ENCODE results near the gene DOCK7. TPM values are rescaled to one million over a fixed set of nuclear protein-coding genes. Genes with fewer than 3 reads are reported as not detected.

DOCK7 gene
- total and polyA plus RNA-seq, 2 of the 8 experiments (the other 6 are each of a cell fraction or from before 2014, with no cell fraction given), result 10.2 to 33.7 TPM

DNA sequence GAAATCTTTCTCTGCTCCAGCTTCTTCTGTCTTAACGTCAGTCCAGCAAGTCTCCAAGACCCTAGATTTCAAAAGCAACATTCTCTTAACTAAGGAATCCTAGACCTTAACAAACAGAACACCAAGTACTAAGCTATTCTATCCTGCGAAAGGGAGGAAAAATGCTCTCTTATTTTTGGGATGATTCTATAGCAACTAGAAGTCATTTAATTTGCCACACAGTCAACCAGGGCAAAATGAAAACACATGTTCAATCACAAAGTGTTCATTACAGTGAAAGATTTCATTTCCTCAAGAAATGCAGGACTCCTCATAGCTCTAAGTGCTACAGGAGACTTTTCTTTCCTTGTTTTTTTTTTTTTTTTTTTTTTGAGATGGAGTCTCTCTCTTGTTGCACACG, 36.2 kb upstream of the DOCK7 start:
- Histone ChIP-seq H2BK15ac (ENCODE audit: low read length) (no peak overlapping the region), H3K27me3 (replicated peaks in 1 of 4; ENCODE audit: control insufficient read depth in 3 of 4, extremely low read depth in 1 of 4, insufficient read depth in 3 of 4, low read length in 3 of 4) (no peaks in the 10 kb centered on the region), H4K20me1 (replicated peaks in 1 of 2; ENCODE audit: control insufficient read depth in 1 of 2, insufficient read depth in 2 of 2, low read length in 2 of 2) (no peaks in the 10 kb centered on the region), H3K27ac (ENCODE audit: low read depth, low read length) (no peak overlapping the region), H2AK5ac (ENCODE audit: low read depth, low read length) (no peak overlapping the region), H3K9ac (replicated peaks in 1 of 4; ENCODE audit: extremely low read depth in 1 of 4, low read depth in 3 of 4, low read length in 3 of 4) (no peak overlapping the region), H4K5ac (ENCODE audit: insufficient read length, low read depth, low read length) (no peak overlapping the region), H3K9me3 (ENCODE audit: insufficient read depth in 2 of 2, low read depth in 1 of 2, low read length in 1 of 2) (no peaks in the 10 kb centered on the region), H4K8ac (ENCODE audit: extremely low read depth, insufficient read depth, low read length) (no peak overlapping the region), H3K56ac (replicated peaks; ENCODE audit: insufficient read length, low read depth, low read length) (no peak overlapping the region), H2BK120ac (replicated peaks; ENCODE audit: low read depth, low read length) (no peak overlapping the region), H3K18ac (ENCODE audit: extremely low read depth, low read length) (no peak overlapping the region), H3K23ac (ENCODE audit: insufficient read length) (no peak overlapping the region), H4K91ac (replicated peaks; ENCODE audit: insufficient read length, low read length) (no peak overlapping the region), H3K36me3 (ENCODE audit: control insufficient read depth in 2 of 4, insufficient read depth in 4 of 4, low read length in 3 of 4) (no peaks in the 10 kb centered on the region), H2BK12ac (ENCODE audit: low read depth, low read length) (no peak overlapping the region), H3K4ac (replicated peaks; ENCODE audit: insufficient read length, low read depth, low read length) (no peak overlapping the region), H2AFZ (ENCODE audit: low read length) (no peak overlapping the region), H3K14ac (ENCODE audit: insufficient read length) (no peak overlapping the region), H3K79me2 (ENCODE audit: control insufficient read depth in 1 of 2, insufficient read depth in 2 of 2, low read length in 2 of 2) (no peaks in the 10 kb centered on the region), H2BK20ac (ENCODE audit: low read length) (no peak overlapping the region), H3K4me1 (replicated peaks in 1 of 4; ENCODE audit: control insufficient read depth in 3 of 4, insufficient read depth in 4 of 4, low read length in 3 of 4) (peaks cover 0 to 9% (median 0%) of the 10 kb centered on the region in 4 experiments; a peak in 1 of 7 replicates), H3K4me2 (ENCODE audit: insufficient read depth in 1 of 2, low read depth in 2 of 2, low read length in 2 of 2) (no peak overlapping the region), H3K23me2 (ENCODE audit: low read depth, low read length) (no peaks in the 10 kb centered on the region), H3K4me3 (ENCODE audit: extremely low read depth in 1 of 4, insufficient read depth in 2 of 4, low read depth in 3 of 4, low read length in 4 of 4) (no peak overlapping the region), H2BK5ac (ENCODE audit: low read depth, low read length) (no peak overlapping the region), H3K79me1 (ENCODE audit: low read depth, low read length) (no peaks in the 10 kb centered on the region)
- POLR2A ChIA-PET (ENCODE audit: partially characterized antibody), result interaction anchor here (1.0 kb wide), 1 partner anchor 173 kb away, joined by 3 read pairs; no protein-coding TSS in a partner anchor
- CTCF ChIA-PET (ENCODE audit: partially characterized antibody), result interaction anchor here (1.4 to 1.7 kb wide), 2 partner anchors 26 to 194 kb away, joined by 3 to 8 read pairs; no protein-coding TSS in a partner anchor
- WGBS, 2 experiments (ENCODE audit: extremely low coverage in 1 of 2, insufficient coverage in 1 of 2, insufficient read length in 1 of 2, insufficient replicate concordance in 2 of 2, low coverage in 1 of 2, low lambda C conversion rate in 2 of 2, missing lambda C conversion rate in 1 of 2), result 91% methylated on average over 3 of the region's 3 CpGs; no CpG with 5 or more reads in 1 of the 2 experiments
- FAIRE-seq (no peak), DNase-seq (ENCODE audit: low read depth in 1 of 2, low spot score in 2 of 2) (no peak)
- TF ChIP-seq JUN (IDR thresholded peaks at IDR 0.05; ENCODE audit: low read depth, low read length) (no peak), EZH2 (IDR thresholded peaks at IDR 0.05; ENCODE audit: low read depth, low read length, severe bottlenecking) (no peak)

Measured in H1 (cell line).